ENCODE measurements around the gene HAPLN1. TPM values are rescaled to one million over a fixed set of nuclear protein-coding genes. Genes with fewer than 3 reads are reported as not detected.
A peak's percentile ranks its signal among the peaks of the same experiment; 100 is the strongest.

HAPLN1 gene
- total and polyA plus RNA-seq, 10 of the 15 experiments (the other 5 are each of a cell fraction or from before 2014, with no cell fraction given), result 0.05 to 0.21 (median 0.17) TPM; not detected in 2

- no peak overlapping the region for H2AFZ ChIP-seq (ENCODE audit: control insufficient read depth, low read depth, low read length)
- DNase-seq (ENCODE audit: low read depth, low spot score) (no peak), ATAC-seq (no peak), FAIRE-seq (no peak)
- no peak overlapping the region for H3K27ac ChIP-seq (ENCODE audit: control insufficient read depth, insufficient read depth)
- no peak overlapping the region for H3K4me3 ChIP-seq
- H3K27me3 ChIP-seq (replicated peaks in 1 of 2; ENCODE audit: control insufficient read depth in 2 of 2, insufficient read depth in 2 of 2, low read length in 1 of 2), result no peaks in the 10 kb centered on the region
- H3K4me2 ChIP-seq (ENCODE audit: control insufficient read depth, insufficient read depth), result no peak overlapping the region
- H3K9me3 ChIP-seq (replicated peaks; ENCODE audit: control insufficient read depth, insufficient read depth, low read length), result no peaks in the 10 kb centered on the region
- no peaks in the 10 kb centered on the region for H4K20me1 ChIP-seq (ENCODE audit: control insufficient read depth, insufficient read depth)
- in situ Hi-C loops (cut with MboI) (no loop called here), intact Hi-C loops (cut with micrococcal nuclease; ENCODE audit: unreplicated experiment) (no loop called here)
- BruUV-seq (replicated peaks), result no TSS peak
- no peak overlapping the region for H3K9ac ChIP-seq (ENCODE audit: control insufficient read depth, insufficient read depth, low read length)
- CTCF ChIA-PET, result no interaction called here
- H3K36me3 ChIP-seq (ENCODE audit: control insufficient read depth in 2 of 2, insufficient read depth in 2 of 2, low read length in 1 of 2), result no peaks in the 10 kb centered on the region
- POLR2A ChIA-PET, result no interaction called here
- H3K4me1 ChIP-seq (ENCODE audit: control insufficient read depth, insufficient read depth, low read length), result no peaks in the 10 kb centered on the region
- WGBS (ENCODE audit: insufficient coverage, insufficient replicate concordance, low lambda C conversion rate, missing lambda C conversion rate), result 39% methylated on average over 4 of the region's 4 CpGs
- TF ChIP-seq MEF2A (IDR thresholded peaks at IDR 0.05; ENCODE audit: insufficient read depth, low read depth, low read length) (no peak), BRCA1 (IDR thresholded peaks at IDR 0.05; ENCODE audit: low read depth, low read length) (no peak)
- H3K79me2 ChIP-seq (ENCODE audit: control insufficient read depth, insufficient read depth, low read length), result no peaks in the 10 kb centered on the region
- RAD21 ChIA-PET (ENCODE audit: unreplicated experiment), result no interaction called here
- SMC1A ChIA-PET (ENCODE audit: uncharacterized antibody, unreplicated experiment), result no interaction called here
Observed at GRCh38 chr5:83760579-83760978, 39.9 kb upstream of the HAPLN1 start.

- no peaks in the 10 kb centered on the region for H3K4me1 ChIP-seq (ENCODE audit: control insufficient read depth, insufficient read depth, low read length)
- H3K27me3 ChIP-seq (replicated peaks in 1 of 2; ENCODE audit: control insufficient read depth in 2 of 2, insufficient read depth in 2 of 2, low read length in 1 of 2), result no peaks in the 10 kb centered on the region
- H3K4me3 ChIP-seq, result no peak overlapping the region
- in situ Hi-C loops (cut with MboI) (no loop called here), intact Hi-C loops (cut with micrococcal nuclease; ENCODE audit: unreplicated experiment) (no loop called here)
- no peaks in the 10 kb centered on the region for H3K79me2 ChIP-seq (ENCODE audit: control insufficient read depth, insufficient read depth, low read length)
- H3K9me3 ChIP-seq (replicated peaks; ENCODE audit: control insufficient read depth, insufficient read depth, low read length), result no peaks in the 10 kb centered on the region
- no peak overlapping the region for H3K27ac ChIP-seq (ENCODE audit: control insufficient read depth, insufficient read depth)
- DNase-seq (ENCODE audit: low read depth, low spot score), result no peak
- ChIA-PET CTCF (no interaction called here), POLR2A (no interaction called here), SMC1A (ENCODE audit: uncharacterized antibody, unreplicated experiment) (no interaction called here), RAD21 (ENCODE audit: unreplicated experiment) (no interaction called here)
- FAIRE-seq, result no peak
- H4K20me1 ChIP-seq (ENCODE audit: control insufficient read depth, insufficient read depth), result no peaks in the 10 kb centered on the region
- no peak overlapping the region for H2AFZ ChIP-seq (ENCODE audit: control insufficient read depth, low read depth, low read length)
- peak; percentile 20; the same call in 1 of the 3 replicates for ATAC-seq
- H3K9ac ChIP-seq (ENCODE audit: control insufficient read depth, insufficient read depth, low read length), result no peak overlapping the region
- TF ChIP-seq RUNX3 (IDR thresholded peaks at IDR 0.05; ENCODE audit: low read length) (peak; percentile 67; the same call in 1 of the 2 replicates), HCFC1 (IDR thresholded peaks at IDR 0.05; ENCODE audit: low read length) (no peak), SIX5 (IDR thresholded peaks at IDR 0.05; ENCODE audit: low read depth, low read length, severe bottlenecking) (no peak), CBX5 (IDR thresholded peaks at IDR 0.05; ENCODE audit: low read depth) (no peak), JUNB (IDR thresholded peaks at IDR 0.05) (0 out of 2 replicates have a peak, but pooled peaks have one; percentile 20), BMI1 (IDR thresholded peaks at IDR 0.05; ENCODE audit: borderline replicate concordance) (no peak), E2F4 (IDR thresholded peaks at IDR 0.05; ENCODE audit: low read depth, low read length) (no peak)
- H3K4me2 ChIP-seq (ENCODE audit: control insufficient read depth, insufficient read depth), result no peak overlapping the region
- no TSS peak for BruUV-seq (replicated peaks)
- no peaks in the 10 kb centered on the region for H3K36me3 ChIP-seq (ENCODE audit: control insufficient read depth in 2 of 2, insufficient read depth in 2 of 2, low read length in 1 of 2)
- 6% methylated on average over 1 of the region's 1 CpG for WGBS (ENCODE audit: insufficient coverage, insufficient replicate concordance, low lambda C conversion rate, missing lambda C conversion rate)
Observed at GRCh38 chr5:83752700-83753099, 32.0 kb upstream of the HAPLN1 start.

All from GM12878 (cell line).